ENCODE measurements around the gene MRLN. TPM values are rescaled to one million over a fixed set of nuclear protein-coding genes. Genes with fewer than 3 reads are reported as not detected.

The MRLN gene
- total and polyA plus RNA-seq, 2 of the 8 experiments (the other 6 are each of a cell fraction or from before 2014, with no cell fraction given) = 0.21 TPM; not detected in 1

DNA sequence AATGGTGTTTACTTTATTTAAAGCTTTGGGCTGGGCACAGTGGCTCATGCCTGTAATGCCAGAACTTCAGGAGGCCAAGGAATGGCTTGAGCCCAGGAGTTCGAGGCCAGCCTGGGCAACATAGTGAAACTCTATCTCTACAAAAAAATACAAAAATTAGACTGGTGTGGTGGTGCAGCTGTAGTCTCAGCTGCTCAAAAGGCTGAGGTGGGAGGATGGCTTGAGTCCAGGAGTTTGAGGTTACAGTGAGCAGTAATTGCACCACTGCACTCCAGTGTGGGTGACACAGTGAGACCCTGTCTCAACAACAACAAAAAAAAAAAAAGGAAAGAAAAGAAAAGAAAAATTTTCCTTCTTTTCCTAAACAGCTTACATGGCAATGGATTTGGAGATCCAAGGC lies 65.6 kb downstream of the MRLN start (continued):
- TF ChIP-seq SP4 (IDR thresholded peaks at IDR 0.05; ENCODE audit: low read length) = no peak

Other genes with a start within 250 kb of the MRLN start
- gene SLC16A9, start 43.6 kb downstream of the MRLN start, total RNA-seq (2021; fragmentation: NEBNext Ultra II Directional; extraction: Animal tissue kit (Norgen Biotek cat#: 25700)) = 11.2 and 11.6 TPM in 2 replicates
- 9.1 and 20.5 TPM in 2 replicates for gene SLC16A9, start 43.6 kb downstream of the MRLN start, polyA plus RNA-seq (2011; rRNA removed)
- gene CCDC6, start 153.1 kb upstream of the MRLN start, total RNA-seq (2021; fragmentation: NEBNext Ultra II Directional; extraction: Animal tissue kit (Norgen Biotek cat#: 25700)) = 74.4 and 74.8 TPM in 2 replicates
- 28.2 and 42.2 TPM in 2 replicates for gene CCDC6, start 153.1 kb upstream of the MRLN start, polyA plus RNA-seq (2011; rRNA removed)

All from H1 (cell line).